GM12878 (cell line): ENCODE measurements around the gene GINS2. TPM values are rescaled to one million over a fixed set of nuclear protein-coding genes. Genes with fewer than 3 reads are reported as not detected.

Source experiments
- ATAC-seq: fragments of 200-7000 bp; cut with Tn5 transposase; 3 replicates; pipeline ENCODE4 v1.9.1; 2020; ENCODE audit warnings: mild to moderate bottlenecking, moderate library complexity
- BruUV-seq: library from RNA; stranded (reverse); fragments of 400-500 nt; replicated peaks from 2 replicates; lab custom pipeline; 2021; lab: Mats Ljungman, UMichigan
- CTCF ChIA-PET: fragments of 300-600 bp; sonication (Branson Sonifier 250); formaldehyde crosslinking; extraction: SDS; loops from one replicate; lab custom pipeline; 2021; ENCODE audit warnings: inconsistent platforms; lab: Yijun Ruan, JAX
- POLR2A ChIA-PET: fragments of 350-600 bp; formaldehyde crosslinking; extraction: SDS; loops from one replicate; lab custom pipeline; 2021; ENCODE audit warnings: inconsistent platforms; lab: Charles Lee
- RAD21 ChIA-PET: fragments of 300-600 bp; sonication (Branson Sonifier 250); formaldehyde crosslinking; loops from one replicate; lab custom pipeline; 2023; ENCODE audit warnings: antibody characterized with exemption; ENCODE audit not compliant: unreplicated experiment; lab: Charles Lee
- SMC1A ChIA-PET: fragments of 300-600 bp; sonication (Branson Sonifier 250); formaldehyde crosslinking; loops from one replicate; lab custom pipeline; 2023; ENCODE audit not compliant: unreplicated experiment, uncharacterized antibody; lab: Charles Lee
- DNase-seq: peaks from one replicate; pipeline ENCODE4 v3.0.0-alpha.2; 2011; ENCODE audit warnings: low read depth, low spot score
- FAIRE-seq: peaks from 3 replicates; lab custom pipeline; 2011; peaks lifted over from hg19 to GRCh38; lab: Jason Lieb, UNC
- H2AFZ ChIP-seq: 2 replicates; pipeline ENCODE4 v1.6.0; 2011; ENCODE audit warnings: low read depth, low read length, control low read depth; ENCODE audit not compliant: control insufficient read depth
- H3K27ac ChIP-seq: 2 replicates; pipeline ENCODE4 v1.5.1; 2011; ENCODE audit warnings: control low read depth; ENCODE audit not compliant: control insufficient read depth, insufficient read depth
- H3K27me3 ChIP-seq, 2 experiments: replicated peaks in 1 of 2; 2 replicates each; pipeline versions ENCODE4 v1.6.0 to v1.6.1; 2011; ENCODE audit warnings: low read length in 1 of 2; ENCODE audit not compliant: control insufficient read depth in 2 of 2, insufficient read depth in 2 of 2
- H3K36me3 ChIP-seq, 2 experiments: 2 replicates each; pipeline ENCODE4 v1.5.1; 2011; ENCODE audit warnings: low read length in 1 of 2; ENCODE audit not compliant: control insufficient read depth in 2 of 2, insufficient read depth in 2 of 2
- H3K4me1 ChIP-seq: 2 replicates; pipeline ENCODE4 v1.6.1; 2011; ENCODE audit warnings: mild to moderate bottlenecking, low read length, moderate library complexity, mixed read lengths; ENCODE audit not compliant: control insufficient read depth, insufficient read depth
- H3K4me2 ChIP-seq: 2 replicates; pipeline ENCODE4 v1.6.0; 2011; ENCODE audit warnings: control low read depth; ENCODE audit not compliant: control insufficient read depth, insufficient read depth
- H3K4me3 ChIP-seq: fragments of 200-600 bp; sonication (generic); 2 replicates; pipeline ENCODE4 v1.5.1; 2016
- H3K79me2 ChIP-seq: 2 replicates; pipeline ENCODE4 v1.6.0; 2011; ENCODE audit warnings: low read length; ENCODE audit not compliant: control insufficient read depth, insufficient read depth
- H3K9ac ChIP-seq: 2 replicates; pipeline ENCODE4 v1.8.0; 2011; ENCODE audit warnings: low read length, control low read depth, mixed read lengths; ENCODE audit not compliant: control insufficient read depth, insufficient read depth
- H3K9me3 ChIP-seq: replicated peaks from 3 replicates; pipeline ENCODE4 v1.5.1; 2011; ENCODE audit warnings: mild to moderate bottlenecking, low read length; ENCODE audit not compliant: control insufficient read depth, insufficient read depth
- H4K20me1 ChIP-seq: 2 replicates; pipeline ENCODE4 v1.6.0; 2011; ENCODE audit not compliant: control insufficient read depth, insufficient read depth
- CHD4 ChIP-seq: fragments of 200-600 bp; sonication (generic); IDR thresholded peaks from 2 replicates; pipeline ENCODE4 v1.6.1; 2016; ENCODE audit warnings: mild to moderate bottlenecking
- ETV6 ChIP-seq, 2 experiments: fragments of 450-650 bp in 1 of 2; IDR thresholded peaks in 1 of 2; conservative IDR thresholded peaks in 1 of 2; 2 replicates each; pipeline ENCODE4 v1.6.1; 2014; ENCODE audit warnings: antibody characterized with exemption in 1 of 2, borderline replicate concordance in 1 of 2, low read depth in 1 of 2, mild to moderate bottlenecking in 1 of 2, moderate library complexity in 1 of 2
- IKZF1 ChIP-seq: fragments of 450-650 bp; conservative IDR thresholded peaks from 2 replicates; pipeline ENCODE4 v1.6.1; 2017; ENCODE audit warnings: antibody characterized with exemption, mild to moderate bottlenecking
- JUNB ChIP-seq: IDR thresholded peaks from 2 replicates; pipeline ENCODE4 v1.6.1; 2016; ENCODE audit warnings: antibody characterized with exemption, mild to moderate bottlenecking
- PKNOX1 ChIP-seq: fragments of 450-650 bp; IDR thresholded peaks from 2 replicates; pipeline ENCODE4 v1.6.1; 2016; ENCODE audit warnings: mild to moderate bottlenecking
- POLR2A ChIP-seq: IDR thresholded peaks from 2 replicates; pipeline ENCODE4 v1.6.1; 2011; ENCODE audit warnings: low read depth, mild to moderate bottlenecking, low read length
- POU2F2 ChIP-seq: IDR thresholded peaks from 3 replicates; pipeline ENCODE4 v1.6.1; 2011; ENCODE audit warnings: low read depth, mild to moderate bottlenecking, low read length, borderline replicate concordance
- TBL1XR1 ChIP-seq: IDR thresholded peaks from 2 replicates; pipeline ENCODE4 v1.6.1; 2012; ENCODE audit warnings: low read depth, low read length, improper control_type of control experiment
- WGBS: methylation state at CpG from one replicate; pipeline ENCODE4 v1.1.6; 2016; ENCODE audit warnings: low lambda C conversion rate; ENCODE audit not compliant: insufficient replicate concordance, insufficient coverage; ENCODE audit errors: missing lambda C conversion rate; 5-methylcytosine and 5-hydroxymethylcytosine counted together
- in situ Hi-C: fragments of 300-500 bp; cut with MboI; formaldehyde crosslinking; loops from 9 replicates; pipeline ENCODE4 v1.14.3; 2018; ENCODE audit warnings: mixed read lengths
- intact Hi-C: fragments of 100-400 bp; cut with micrococcal nuclease; formaldehyde crosslinking; loops from one replicate; pipeline ENCODE4 v1.14.2; 2022; ENCODE audit not compliant: unreplicated experiment
- polyA plus RNA-seq, 11 experiments: library from polyadenylated mRNA; depleted of rRNA in 4 of 11; unstranded in 6 of 11; stranded (reverse) in 5 of 11; fragments of >200 nt; fragmentation: Nextera tagmentation in 4 of 11; fragmentation: Illumina TruSeq in 1 of 11; extraction: Ambion mirVana in 4 of 11; extraction: Trizol in 1 of 11; gene quantifications; 1 replicate in 1 of 11; 2 replicates in 10 of 11; pipeline versions ENCODE4 v1.2.1 to v1.2.3, GENCODE V29; 2011 to 2016; ENCODE audit warnings: inconsistent platforms in 2 of 11, missing spikeins in 2 of 11, low read depth in 1 of 11
- total RNA-seq, 4 experiments: library from RNA; depleted of rRNA in 3 of 4; stranded (reverse); fragments of >200 nt in 3 of 4; fragmentation: Illumina TruSeq in 1 of 4; extraction: Trizol in 1 of 4; gene quantifications; 2 replicates each; pipeline versions ENCODE4 v1.2.1 to v1.2.3, GENCODE V29; 2013 to 2021
- TF ChIP-seq, protein P1 (sequence below): fragments of 450-650 bp; IDR thresholded peaks from 2 replicates; pipeline ENCODE4 v1.6.1; 2017; ENCODE audit warnings: mild to moderate bottlenecking, moderate library complexity

The GINS2 gene
- total and polyA plus RNA-seq, 10 of the 15 experiments (the other 5 are each of a cell fraction or from before 2014, with no cell fraction given), result 42.7 to 90.8 (median 57.0) TPM

DNA sequence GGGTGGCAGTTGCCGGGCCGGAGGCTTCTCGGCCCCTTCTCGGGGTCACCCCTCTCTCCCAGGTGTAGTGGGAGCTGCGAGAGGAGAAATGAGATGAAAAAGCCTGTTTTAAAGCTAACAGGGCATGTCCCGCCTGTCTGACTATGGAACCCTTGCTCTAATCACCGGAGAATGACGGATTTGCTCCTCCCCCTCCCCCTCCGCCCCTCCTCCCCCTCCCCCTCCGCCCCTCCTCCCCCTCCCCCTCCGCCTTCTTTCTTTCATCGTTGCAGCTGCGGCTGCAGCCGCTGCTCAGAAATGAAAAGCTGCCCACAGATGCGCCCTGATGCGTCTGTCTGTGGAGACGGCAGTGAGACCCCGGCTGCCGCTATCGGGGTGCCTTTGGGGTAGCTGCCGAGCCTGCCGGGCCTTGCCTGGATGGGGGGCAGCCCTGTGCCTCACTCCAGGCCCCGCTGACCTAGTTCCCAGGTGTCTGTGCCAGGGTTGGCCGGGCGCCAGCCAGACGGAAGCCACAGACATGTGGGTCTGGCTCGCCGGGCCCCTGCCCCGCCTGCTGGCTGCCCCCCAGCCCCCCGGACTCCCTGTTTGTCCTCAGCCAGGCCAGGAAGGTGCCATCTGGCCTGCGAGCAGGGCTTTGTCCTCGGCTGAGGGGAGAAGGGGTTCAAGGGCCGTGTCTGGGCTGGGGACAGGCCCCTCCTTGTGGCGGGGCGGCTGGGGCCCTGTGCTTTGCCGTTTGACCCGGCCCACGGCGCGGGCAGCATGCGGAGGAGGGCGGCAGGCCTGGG, 37.7 kb downstream of the GINS2 start:
- Histone ChIP-seq H3K79me2 (no peaks in the 10 kb centered on the region), H3K9me3 (no peaks in the 10 kb centered on the region), H3K4me3 (no peak overlapping the region), H3K27ac (no peak overlapping the region), H3K9ac (no peak overlapping the region), H2AFZ (no peak overlapping the region), H3K4me1 (no peaks in the 10 kb centered on the region), H4K20me1 (no peaks in the 10 kb centered on the region; the same call in 1 of the 2 replicates), H3K36me3 (peaks cover 2 to 43% of the 10 kb centered on the region in 2 experiments; a peak in 3 of 4 replicates), H3K4me2 (no peak overlapping the region), H3K27me3 (no peaks in the 10 kb centered on the region)
- no peak for ATAC-seq
- CTCF ChIA-PET, result interaction anchor here (1.9 kb wide), 1 partner anchor 8 kb away, joined by 6 read pairs; no protein-coding TSS in a partner anchor
- in situ Hi-C loops, result no loop called here
- SMC1A ChIA-PET, result no interaction called here
- intact Hi-C loops, result no loop called here
- WGBS, result 64% methylated on average over 29 of the region's 42 CpGs
- no peak for FAIRE-seq
- no TSS peak for BruUV-seq
- POLR2A ChIA-PET, result no interaction called here
- no peak for DNase-seq
- RAD21 ChIA-PET, result no interaction called here
- TF ChIP-seq, protein P1, sequence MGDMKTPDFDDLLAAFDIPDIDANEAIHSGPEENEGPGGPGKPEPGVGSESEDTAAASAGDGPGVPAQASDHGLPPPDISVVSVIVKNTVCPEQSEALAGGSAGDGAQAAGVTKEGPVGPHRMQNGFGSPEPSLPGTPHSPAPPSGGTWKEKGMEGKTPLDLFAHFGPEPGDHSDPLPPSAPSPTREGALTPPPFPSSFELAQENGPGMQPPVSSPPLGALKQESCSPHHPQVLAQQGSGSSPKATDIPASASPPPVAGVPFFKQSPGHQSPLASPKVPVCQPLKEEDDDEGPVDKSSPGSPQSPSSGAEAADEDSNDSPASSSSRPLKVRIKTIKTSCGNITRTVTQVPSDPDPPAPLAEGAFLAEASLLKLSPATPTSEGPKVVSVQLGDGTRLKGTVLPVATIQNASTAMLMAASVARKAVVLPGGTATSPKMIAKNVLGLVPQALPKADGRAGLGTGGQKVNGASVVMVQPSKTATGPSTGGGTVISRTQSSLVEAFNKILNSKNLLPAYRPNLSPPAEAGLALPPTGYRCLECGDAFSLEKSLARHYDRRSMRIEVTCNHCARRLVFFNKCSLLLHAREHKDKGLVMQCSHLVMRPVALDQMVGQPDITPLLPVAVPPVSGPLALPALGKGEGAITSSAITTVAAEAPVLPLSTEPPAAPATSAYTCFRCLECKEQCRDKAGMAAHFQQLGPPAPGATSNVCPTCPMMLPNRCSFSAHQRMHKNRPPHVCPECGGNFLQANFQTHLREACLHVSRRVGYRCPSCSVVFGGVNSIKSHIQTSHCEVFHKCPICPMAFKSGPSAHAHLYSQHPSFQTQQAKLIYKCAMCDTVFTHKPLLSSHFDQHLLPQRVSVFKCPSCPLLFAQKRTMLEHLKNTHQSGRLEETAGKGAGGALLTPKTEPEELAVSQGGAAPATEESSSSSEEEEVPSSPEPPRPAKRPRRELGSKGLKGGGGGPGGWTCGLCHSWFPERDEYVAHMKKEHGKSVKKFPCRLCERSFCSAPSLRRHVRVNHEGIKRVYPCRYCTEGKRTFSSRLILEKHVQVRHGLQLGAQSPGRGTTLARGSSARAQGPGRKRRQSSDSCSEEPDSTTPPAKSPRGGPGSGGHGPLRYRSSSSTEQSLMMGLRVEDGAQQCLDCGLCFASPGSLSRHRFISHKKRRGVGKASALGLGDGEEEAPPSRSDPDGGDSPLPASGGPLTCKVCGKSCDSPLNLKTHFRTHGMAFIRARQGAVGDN, result no peak
- TF ChIP-seq POLR2A (peak; percentile 20; the same call in 1 of the 2 replicates), TBL1XR1 (no peak), PKNOX1 (no peak), POU2F2 (no peak), JUNB (no peak), ETV6 (conservative IDR thresholded peaks at IDR 0.05 in 1 of 2, IDR thresholded peaks at IDR 0.05 in 1 of 2; ENCODE audit: borderline replicate concordance in 1 of 2, low read depth in 1 of 2) (no peak), IKZF1 (no peak), CHD4 (no peak)
